Measurements from ENCODE around the gene DOLPP1. TPM values are rescaled to one million over a fixed set of nuclear protein-coding genes. Genes with fewer than 3 reads are reported as not detected.

DOLPP1 gene
- polyA plus RNA-seq, 1 donor = 25.3 TPM

DNA sequence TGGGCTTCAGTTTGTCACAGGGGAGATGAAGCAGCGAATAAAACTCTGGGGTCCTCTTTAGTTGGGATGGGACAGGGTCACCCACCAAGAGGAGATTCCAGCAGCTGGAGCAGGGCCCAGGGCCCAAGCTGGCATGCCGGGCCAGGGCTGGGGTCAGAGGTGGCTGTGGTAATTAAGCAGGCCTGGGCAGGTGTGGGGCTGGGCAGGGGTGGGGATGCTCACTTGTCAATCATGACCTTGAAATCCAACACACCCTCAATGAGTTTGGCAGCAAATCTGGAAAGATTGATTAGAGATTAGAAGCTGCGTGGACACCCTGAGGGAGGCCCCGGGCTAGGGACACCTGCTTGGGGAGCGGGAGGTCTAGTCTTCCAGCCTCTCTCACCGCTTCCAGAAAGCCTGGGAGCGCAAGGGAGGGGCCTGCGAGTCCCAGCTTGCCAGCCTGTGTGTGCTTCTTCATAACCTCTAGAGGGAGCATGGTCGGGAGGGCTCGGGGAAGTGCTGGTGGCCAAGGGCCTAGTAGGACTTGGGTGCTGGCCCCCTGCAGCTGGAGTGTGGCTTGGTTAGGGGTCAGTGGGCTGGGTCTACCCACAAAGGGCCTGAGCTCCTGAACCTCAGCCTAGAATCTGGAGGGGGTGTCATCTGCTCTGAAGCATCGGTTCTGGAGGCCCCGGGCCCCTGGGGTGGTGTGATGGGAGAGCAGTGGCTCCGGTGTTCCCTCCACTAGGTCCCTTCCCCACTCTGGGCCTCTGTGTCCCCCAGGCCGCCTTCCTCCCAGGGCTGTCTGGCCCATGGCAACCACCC lies 22.1 kb downstream of the DOLPP1 start:
- H3K4me1 ChIP-seq (ENCODE audit: control insufficient read depth, insufficient read depth, low read length) = peaks cover 6% of the 10 kb centered on the region
- no peak overlapping the region for H3K27ac ChIP-seq (ENCODE audit: low read length)
- H3K4me3 ChIP-seq (ENCODE audit: low read length) = no peak overlapping the region
- H3K36me3 ChIP-seq (ENCODE audit: control insufficient read depth, insufficient read depth, low read length) = peaks cover 40% of the 10 kb centered on the region
- H3K9me3 ChIP-seq (ENCODE audit: control insufficient read depth, low read depth, low read length) = no peaks in the 10 kb centered on the region
- no peak for DNase-seq
- no peaks in the 10 kb centered on the region for H3K27me3 ChIP-seq (ENCODE audit: control insufficient read depth, insufficient read depth, low read length)
- WGBS (ENCODE audit: insufficient coverage, low lambda C conversion rate) = no CpG with 5 or more reads among the region's 14 CpGs

DNA sequence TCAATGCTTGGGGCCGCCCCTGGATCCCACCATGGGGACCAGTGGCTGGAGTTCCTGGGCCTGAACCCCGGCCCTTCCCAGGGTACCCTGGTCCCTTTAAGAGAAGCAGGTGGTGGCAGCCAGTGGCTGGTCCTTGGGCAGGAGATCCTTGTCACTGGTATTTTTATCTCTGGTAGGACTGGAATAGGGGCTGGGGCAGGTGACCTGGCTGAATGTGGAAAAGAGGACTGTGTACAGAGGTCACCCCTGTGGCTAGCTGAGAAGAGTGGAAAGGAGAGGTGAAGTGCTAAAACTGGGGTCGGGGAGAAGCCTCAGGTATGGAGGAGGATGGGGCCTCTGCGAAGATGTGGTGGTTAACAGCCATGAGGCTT lies 22.7 kb downstream of the DOLPP1 start:
- no peak for DNase-seq
- no peaks in the 10 kb centered on the region for H3K9me3 ChIP-seq (ENCODE audit: control insufficient read depth, low read depth, low read length)
- no peaks in the 10 kb centered on the region for H3K27me3 ChIP-seq (ENCODE audit: control insufficient read depth, insufficient read depth, low read length)
- H3K4me3 ChIP-seq (ENCODE audit: low read length) = no peak overlapping the region
- H3K4me1 ChIP-seq (ENCODE audit: control insufficient read depth, insufficient read depth, low read length) = peaks cover 8% of the 10 kb centered on the region
- no peak overlapping the region for H3K27ac ChIP-seq (ENCODE audit: low read length)
- peaks cover 36% of the 10 kb centered on the region for H3K36me3 ChIP-seq (ENCODE audit: control insufficient read depth, insufficient read depth, low read length)
- WGBS (ENCODE audit: insufficient coverage, low lambda C conversion rate) = 57% methylated on average over 1 of the region's 4 CpGs

DNA sequence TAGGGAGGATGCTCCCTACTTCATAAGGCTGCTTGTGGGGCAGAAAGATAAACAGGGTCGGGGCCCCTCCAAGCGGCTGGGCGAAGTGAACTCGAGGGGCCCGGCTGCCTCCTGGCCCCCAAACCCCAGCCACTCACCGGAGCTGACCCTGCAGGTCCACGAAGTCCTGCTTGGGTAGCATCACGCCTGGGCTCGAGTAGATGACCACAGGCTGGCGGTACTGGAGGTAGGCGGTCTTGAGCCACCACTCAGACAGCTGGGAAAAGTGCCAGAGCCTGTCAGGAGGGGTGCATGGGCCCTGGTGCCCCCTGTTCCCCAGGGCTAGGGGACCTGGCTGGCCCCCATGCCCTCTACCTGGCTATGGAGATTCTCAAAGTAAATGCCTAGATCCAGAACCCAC lies 23.1 kb downstream of the DOLPP1 start:
- no peak overlapping the region for H3K27ac ChIP-seq (ENCODE audit: low read length)
- DNase-seq = no peak
- peaks cover 11% of the 10 kb centered on the region for H3K4me1 ChIP-seq (ENCODE audit: control insufficient read depth, insufficient read depth, low read length)
- H3K4me3 ChIP-seq (ENCODE audit: low read length) = no peak overlapping the region
- peaks cover 37% of the 10 kb centered on the region for H3K36me3 ChIP-seq (ENCODE audit: control insufficient read depth, insufficient read depth, low read length)
- WGBS (ENCODE audit: insufficient coverage, low lambda C conversion rate) = no CpG with 5 or more reads among the region's 11 CpGs
- no peaks in the 10 kb centered on the region for H3K27me3 ChIP-seq (ENCODE audit: control insufficient read depth, insufficient read depth, low read length)
- H3K9me3 ChIP-seq (ENCODE audit: control insufficient read depth, low read depth, low read length) = no peaks in the 10 kb centered on the region

DNA sequence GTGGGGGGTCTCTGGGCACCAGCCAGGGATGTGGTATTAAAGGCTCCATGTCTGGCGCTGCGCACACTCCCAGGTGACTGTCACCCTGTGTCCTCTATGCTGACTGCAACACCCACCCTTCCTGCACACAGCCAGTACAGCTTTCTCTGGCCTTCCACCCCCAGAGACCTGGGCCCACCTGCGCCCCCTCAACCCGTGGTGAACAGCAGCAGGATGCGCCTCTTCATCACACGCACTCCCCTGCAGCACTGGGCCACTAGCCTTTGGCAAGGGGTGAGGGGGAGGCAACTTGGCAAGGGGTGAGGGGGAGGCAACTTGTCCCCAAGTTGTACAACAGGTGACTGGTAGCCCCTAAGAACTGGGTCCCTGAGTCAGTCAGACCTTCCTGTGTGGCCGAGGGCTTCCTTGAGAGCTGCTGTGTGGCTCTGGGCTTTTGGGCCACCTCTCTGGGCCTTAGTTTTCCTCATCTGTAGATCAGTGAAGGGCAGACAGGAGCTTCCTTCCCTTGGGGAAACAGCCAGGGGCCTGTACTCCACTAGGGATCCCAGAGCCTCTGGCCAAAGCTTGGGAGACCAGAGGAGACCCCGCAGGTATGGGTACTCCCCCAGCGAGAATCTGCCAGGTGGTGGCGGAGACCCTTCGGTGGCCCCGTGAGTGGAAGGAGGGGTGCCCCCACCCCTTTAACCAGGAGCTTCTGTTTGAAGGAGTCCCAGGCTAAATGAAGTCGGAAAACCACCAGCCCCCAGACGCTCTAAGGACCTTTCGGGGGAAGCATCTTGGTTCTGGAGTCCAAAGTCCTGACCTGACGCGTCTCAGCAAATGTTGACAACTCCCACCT lies 25.2 kb downstream of the DOLPP1 start:
- no peak overlapping the region for H3K4me3 ChIP-seq (ENCODE audit: low read length)
- H3K36me3 ChIP-seq (ENCODE audit: control insufficient read depth, insufficient read depth, low read length) = peaks cover 29% of the 10 kb centered on the region
- DNase-seq = no peak
- H3K27ac ChIP-seq (ENCODE audit: low read length) = no peak overlapping the region
- no peaks in the 10 kb centered on the region for H3K27me3 ChIP-seq (ENCODE audit: control insufficient read depth, insufficient read depth, low read length)
- WGBS (ENCODE audit: insufficient coverage, low lambda C conversion rate) = no CpG with 5 or more reads among the region's 17 CpGs
- no peaks in the 10 kb centered on the region for H3K9me3 ChIP-seq (ENCODE audit: control insufficient read depth, low read depth, low read length)
- H3K4me1 ChIP-seq (ENCODE audit: control insufficient read depth, insufficient read depth, low read length) = peaks cover 17% of the 10 kb centered on the region

DNA sequence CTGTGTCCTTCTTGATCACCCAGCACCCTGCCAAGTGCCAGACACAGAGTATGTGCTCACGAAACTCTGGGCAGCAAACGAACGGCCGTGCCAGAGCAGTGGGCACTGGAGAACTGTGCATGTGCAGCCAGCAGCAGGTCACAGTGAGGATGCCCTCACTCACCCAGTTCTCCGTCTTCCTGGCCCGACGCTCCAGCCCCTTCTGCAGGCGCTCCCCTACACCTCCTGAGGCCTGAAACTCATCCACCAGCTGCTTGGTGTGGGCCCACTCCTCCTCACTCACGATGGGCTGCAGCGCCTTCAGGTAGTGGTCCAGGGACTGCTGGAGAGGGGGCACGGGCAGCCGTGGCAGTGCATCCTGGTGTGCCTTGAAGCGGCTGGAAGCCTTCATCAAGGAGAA lies 26.7 kb downstream of the DOLPP1 start:
- no peaks in the 10 kb centered on the region for H3K27me3 ChIP-seq (ENCODE audit: control insufficient read depth, insufficient read depth, low read length)
- no peak overlapping the region for H3K27ac ChIP-seq (ENCODE audit: low read length)
- H3K36me3 ChIP-seq (ENCODE audit: control insufficient read depth, insufficient read depth, low read length) = peaks cover 25% of the 10 kb centered on the region
- no peak for DNase-seq
- peaks cover 23% of the 10 kb centered on the region for H3K4me1 ChIP-seq (ENCODE audit: control insufficient read depth, insufficient read depth, low read length)
- WGBS (ENCODE audit: insufficient coverage, low lambda C conversion rate) = no CpG with 5 or more reads among the region's 13 CpGs
- no peaks in the 10 kb centered on the region for H3K9me3 ChIP-seq (ENCODE audit: control insufficient read depth, low read depth, low read length)
- no peak overlapping the region for H3K4me3 ChIP-seq (ENCODE audit: low read length)

DNA sequence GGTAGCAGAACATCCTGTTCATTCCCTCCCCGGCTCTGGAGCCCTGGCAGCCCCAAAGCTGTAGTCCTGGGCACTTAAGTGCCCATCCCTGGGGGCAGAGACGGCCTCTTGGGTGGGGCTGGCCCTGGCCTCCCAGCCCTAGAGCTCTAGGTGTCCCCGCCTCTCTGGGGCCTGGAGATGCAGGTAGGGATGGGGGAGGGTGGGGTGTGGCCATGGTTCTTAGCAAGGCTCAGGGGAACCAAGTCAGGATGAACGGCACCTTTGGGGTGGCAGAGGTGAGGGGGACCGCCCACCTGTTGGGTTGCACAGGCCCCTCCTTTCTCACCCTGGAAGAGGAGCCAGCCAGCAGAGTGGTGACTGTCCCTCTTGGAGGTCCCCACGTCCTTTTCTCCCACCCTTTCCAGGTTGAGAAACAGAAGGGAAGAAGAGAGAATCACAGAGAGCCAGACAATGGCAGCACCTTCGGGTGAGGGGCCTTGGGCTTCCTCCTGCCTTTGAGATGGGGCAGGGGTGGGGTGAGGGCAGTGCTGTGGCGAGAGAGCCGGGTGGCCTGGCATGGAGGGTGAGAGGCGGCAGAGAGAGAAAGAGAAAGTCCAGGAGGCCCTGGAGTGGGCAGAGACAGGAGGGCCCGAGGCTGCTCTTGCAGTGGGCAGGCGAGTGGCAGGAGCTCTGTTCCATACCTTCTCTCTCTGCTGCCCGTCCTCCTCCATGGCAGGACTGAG lies 27.3 kb downstream of the DOLPP1 start:
- no peaks in the 10 kb centered on the region for H3K9me3 ChIP-seq (ENCODE audit: control insufficient read depth, low read depth, low read length)
- H3K4me3 ChIP-seq (ENCODE audit: low read length) = no peak overlapping the region
- H3K4me1 ChIP-seq (ENCODE audit: control insufficient read depth, insufficient read depth, low read length) = peaks cover 23% of the 10 kb centered on the region
- no peak overlapping the region for H3K27ac ChIP-seq (ENCODE audit: low read length)
- WGBS (ENCODE audit: insufficient coverage, low lambda C conversion rate) = no CpG with 5 or more reads among the region's 13 CpGs
- H3K27me3 ChIP-seq (ENCODE audit: control insufficient read depth, insufficient read depth, low read length) = no peaks in the 10 kb centered on the region
- no peak for DNase-seq
- H3K36me3 ChIP-seq (ENCODE audit: control insufficient read depth, insufficient read depth, low read length) = peaks cover 23% of the 10 kb centered on the region

DNA sequence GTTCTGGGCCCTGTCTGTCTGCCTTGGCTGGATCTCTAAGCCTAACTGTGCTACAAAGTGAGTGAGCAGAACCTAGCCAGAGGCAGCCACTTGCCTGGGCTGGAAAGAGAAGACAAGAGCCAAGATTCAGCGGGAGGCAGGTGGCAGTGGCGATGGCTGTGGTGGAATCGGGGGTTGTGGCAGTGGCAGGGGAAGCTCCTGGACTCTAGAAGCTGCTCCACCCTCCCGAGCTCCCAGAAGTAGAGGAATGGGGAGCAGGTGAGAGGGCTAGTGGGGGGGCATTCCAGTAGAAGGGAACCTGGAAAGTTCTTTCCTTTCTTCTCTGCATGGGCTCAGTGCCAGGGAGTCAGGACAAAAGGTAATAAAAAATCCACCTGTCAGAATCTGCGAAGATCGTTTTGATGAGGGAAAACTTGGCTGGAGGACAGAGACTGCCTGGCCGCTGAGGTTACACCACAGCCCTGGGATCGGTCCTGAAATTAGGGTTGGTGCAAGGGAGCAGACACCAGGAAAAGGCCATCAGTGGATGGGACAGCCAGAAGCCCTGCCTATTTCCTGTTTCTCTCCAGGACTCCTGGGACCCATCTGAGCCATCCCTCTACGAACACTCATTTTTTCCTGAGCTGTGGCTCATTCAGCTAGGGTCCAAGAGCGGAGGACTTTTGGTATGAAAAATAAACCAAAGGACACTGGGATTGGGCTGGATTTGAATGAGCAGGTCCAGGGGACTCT lies 28.1 kb downstream of the DOLPP1 start:
- no peak for DNase-seq
- H3K27me3 ChIP-seq (ENCODE audit: control insufficient read depth, insufficient read depth, low read length) = no peaks in the 10 kb centered on the region
- no peak overlapping the region for H3K27ac ChIP-seq (ENCODE audit: low read length)
- H3K4me1 ChIP-seq (ENCODE audit: control insufficient read depth, insufficient read depth, low read length) = peaks cover 23% of the 10 kb centered on the region
- peaks cover 20% of the 10 kb centered on the region for H3K36me3 ChIP-seq (ENCODE audit: control insufficient read depth, insufficient read depth, low read length)
- no CpG with 5 or more reads among the region's 10 CpGs for WGBS (ENCODE audit: insufficient coverage, low lambda C conversion rate)
- no peaks in the 10 kb centered on the region for H3K9me3 ChIP-seq (ENCODE audit: control insufficient read depth, low read depth, low read length)
- H3K4me3 ChIP-seq (ENCODE audit: low read length) = no peak overlapping the region

DNA sequence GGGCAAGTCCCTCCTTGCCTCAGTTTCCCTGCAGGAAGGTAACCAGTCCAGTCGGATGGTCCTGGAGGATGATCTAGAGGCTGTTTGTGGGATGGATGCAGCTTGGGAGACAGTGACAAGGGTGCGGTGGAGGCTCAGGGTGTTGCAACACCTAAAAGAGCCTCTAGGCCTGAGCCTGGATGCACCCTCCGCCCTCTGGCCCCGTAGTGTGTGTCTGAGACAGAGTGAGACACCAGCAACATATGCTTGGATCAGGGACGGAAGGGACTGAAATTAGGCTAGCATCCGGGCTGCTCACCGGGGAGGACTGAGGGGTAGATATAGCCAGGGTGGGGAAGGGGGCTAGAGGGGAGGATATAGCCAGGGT lies 28.6 kb downstream of the DOLPP1 start:
- H3K9me3 ChIP-seq (ENCODE audit: control insufficient read depth, low read depth, low read length) = no peaks in the 10 kb centered on the region
- no peak overlapping the region for H3K27ac ChIP-seq (ENCODE audit: low read length)
- H3K36me3 ChIP-seq (ENCODE audit: control insufficient read depth, insufficient read depth, low read length) = peaks cover 20% of the 10 kb centered on the region
- H3K4me1 ChIP-seq (ENCODE audit: control insufficient read depth, insufficient read depth, low read length) = peaks cover 23% of the 10 kb centered on the region
- H3K4me3 ChIP-seq (ENCODE audit: low read length) = peak overlapping the region; percentile 69
- no peak for DNase-seq
- WGBS (ENCODE audit: insufficient coverage, low lambda C conversion rate) = no CpG with 5 or more reads among the region's 7 CpGs
- H3K27me3 ChIP-seq (ENCODE audit: control insufficient read depth, insufficient read depth, low read length) = no peaks in the 10 kb centered on the region

DNA sequence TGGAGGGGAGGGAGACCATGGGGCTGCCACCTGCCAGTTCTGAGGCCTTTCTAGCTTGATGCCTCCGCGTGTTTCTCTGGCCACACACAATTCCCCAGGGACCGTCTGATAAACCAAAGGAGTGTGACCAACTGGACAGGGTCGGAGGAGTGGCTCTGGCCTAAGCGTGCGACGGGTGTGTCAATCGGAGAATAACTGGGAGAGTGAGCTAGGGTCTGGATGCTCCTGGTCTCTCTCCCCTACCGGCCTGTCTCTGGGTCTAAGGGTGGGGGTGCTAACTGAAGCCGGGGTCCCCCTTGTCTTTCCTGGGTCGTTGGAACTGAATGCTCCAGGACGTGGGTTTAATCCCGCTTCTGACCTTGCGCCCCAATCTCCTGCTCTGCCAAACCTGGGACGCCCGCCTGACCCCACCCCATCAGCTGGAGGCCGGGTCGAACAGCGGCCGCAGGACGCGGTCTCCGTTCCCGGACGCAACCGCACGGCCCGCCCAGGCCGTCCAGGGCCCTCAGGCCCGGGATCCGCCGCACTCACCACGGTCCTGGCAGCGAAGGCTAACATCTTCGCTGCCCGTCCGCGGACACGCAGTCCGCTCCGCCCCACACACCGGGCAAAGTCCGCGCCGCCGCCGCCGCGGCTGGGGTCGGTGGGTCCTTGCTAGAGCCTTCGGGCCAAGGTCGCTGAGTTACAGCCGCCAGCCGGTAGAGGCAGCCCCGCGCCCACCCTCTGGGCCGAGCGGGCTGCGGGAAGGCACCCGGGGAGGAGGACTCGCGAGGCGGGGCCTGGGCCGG lies 29.2 kb downstream of the DOLPP1 start:
- Histone ChIP-seq H3K4me1 (ENCODE audit: control insufficient read depth, insufficient read depth, low read length) (peaks cover 23% of the 10 kb centered on the region), H3K36me3 (ENCODE audit: control insufficient read depth, insufficient read depth, low read length) (peaks cover 20% of the 10 kb centered on the region), H3K27me3 (ENCODE audit: control insufficient read depth, insufficient read depth, low read length) (no peaks in the 10 kb centered on the region), H3K4me3 (ENCODE audit: low read length) (peak overlapping the region; percentile 69), H3K9me3 (ENCODE audit: control insufficient read depth, low read depth, low read length) (no peaks in the 10 kb centered on the region), H3K27ac (ENCODE audit: low read length) (peak overlapping the region; percentile 72)
- DNase-seq = no peak
- no CpG with 5 or more reads among the region's 64 CpGs for WGBS (ENCODE audit: insufficient coverage, low lambda C conversion rate)

Data from large intestine (tissue), 3 donors.